DMS153 treated with DMSO at 0.1 percent for 48 hours (cell line): Measurements from ENCODE around the gene HMGCLL1.

Experiments
- DNase-seq: peaks from one replicate; lab custom pipeline; 2025; ENCODE audit not compliant: unreplicated experiment; lab: John Stamatoyannopoulos, UW

The HMGCLL1 gene

GRCh38 chr6:55447891-55448290, 131.1 kb downstream of the HMGCLL1 start:
- no peak for DNase-seq

DNA sequence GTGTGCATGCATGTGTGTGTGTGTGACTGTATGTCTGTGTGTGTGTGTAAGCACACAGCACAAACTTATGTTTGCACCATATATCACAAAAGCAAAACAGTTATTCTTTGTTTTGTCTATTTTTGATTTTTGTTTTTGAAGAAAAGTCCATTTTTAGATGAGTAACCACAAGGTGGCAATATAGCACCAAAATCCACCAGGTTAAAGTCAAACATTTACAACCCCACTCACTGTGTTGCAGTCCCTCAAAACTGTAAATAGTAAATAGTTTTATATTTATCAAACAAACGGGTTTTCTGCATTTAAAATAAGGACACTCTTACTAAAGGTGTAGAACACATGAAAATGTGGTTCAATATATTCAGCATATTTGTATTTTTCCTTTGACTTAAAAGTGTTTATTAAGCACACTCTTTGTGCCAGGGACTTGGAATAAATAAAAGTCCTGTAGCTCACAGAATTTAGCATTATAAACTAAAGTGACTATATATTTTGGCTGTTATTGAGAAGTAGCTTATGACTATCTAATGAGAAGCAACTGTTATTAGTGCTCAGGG, 133.3 kb downstream of the HMGCLL1 start:
- peak; percentile 9 for DNase-seq

DNA sequence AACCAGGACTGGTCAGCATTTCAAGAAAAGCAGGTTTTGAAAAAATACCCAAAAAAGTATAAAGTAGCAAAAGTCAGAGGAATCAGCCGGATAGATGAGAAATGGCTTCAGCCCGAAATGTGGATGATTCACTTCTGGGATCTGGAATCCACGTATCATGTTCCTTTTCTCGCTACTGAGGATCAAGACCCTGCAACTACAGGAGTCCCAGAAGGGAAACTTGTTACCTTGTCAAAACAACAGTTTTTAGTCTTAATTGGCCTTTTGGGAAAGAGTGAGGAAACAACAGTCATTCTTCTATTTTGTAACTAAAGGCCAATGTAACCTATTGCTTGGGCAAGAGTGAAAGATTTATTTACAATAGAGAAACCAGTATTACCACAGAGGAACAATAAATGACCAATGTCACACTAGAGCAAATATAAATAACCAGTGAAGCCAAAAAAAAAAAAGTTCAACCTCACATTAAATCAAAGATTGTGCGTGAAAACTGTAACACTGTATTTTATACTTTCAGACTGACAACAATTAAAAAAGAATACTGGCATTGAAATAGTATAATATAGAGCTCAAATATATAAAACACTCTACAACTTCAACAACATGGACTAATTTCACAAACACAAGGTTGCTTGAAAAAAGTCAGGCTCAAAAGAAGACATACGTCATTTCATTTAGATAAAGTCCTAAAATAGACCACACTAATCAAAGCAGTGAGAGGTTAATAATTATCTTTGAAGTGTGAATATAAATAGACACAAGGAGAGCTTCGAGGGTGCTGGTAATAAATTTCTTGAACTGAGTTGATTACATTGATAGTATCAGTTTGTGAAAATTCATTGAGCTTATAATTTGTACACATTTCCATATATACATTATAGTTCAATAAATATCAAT, 135.5 kb downstream of the HMGCLL1 start:
- no peak for DNase-seq

DNA sequence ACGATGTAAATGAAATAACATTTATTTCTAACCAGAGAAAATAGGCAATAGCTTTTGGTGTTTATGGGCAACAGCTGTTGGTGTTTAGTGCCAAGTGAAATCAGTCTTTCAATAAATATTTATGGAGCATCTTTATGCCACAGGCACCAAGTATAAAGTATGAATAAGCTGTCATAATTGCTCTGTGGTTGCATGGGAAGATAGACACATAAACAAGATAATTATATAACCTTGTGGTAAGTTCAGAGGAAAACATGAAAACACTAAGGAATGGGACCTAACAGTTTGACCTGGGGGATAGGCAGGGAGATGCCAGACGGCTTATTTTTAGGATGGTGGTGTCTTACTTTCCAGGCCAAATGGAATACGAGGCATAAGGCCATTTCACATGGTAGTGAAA, 140.8 kb downstream of the HMGCLL1 start:
- no peak for DNase-seq

GRCh38 chr6:55437141-55437540, 141.9 kb downstream of the HMGCLL1 start:
- DNase-seq, result no peak

DNA sequence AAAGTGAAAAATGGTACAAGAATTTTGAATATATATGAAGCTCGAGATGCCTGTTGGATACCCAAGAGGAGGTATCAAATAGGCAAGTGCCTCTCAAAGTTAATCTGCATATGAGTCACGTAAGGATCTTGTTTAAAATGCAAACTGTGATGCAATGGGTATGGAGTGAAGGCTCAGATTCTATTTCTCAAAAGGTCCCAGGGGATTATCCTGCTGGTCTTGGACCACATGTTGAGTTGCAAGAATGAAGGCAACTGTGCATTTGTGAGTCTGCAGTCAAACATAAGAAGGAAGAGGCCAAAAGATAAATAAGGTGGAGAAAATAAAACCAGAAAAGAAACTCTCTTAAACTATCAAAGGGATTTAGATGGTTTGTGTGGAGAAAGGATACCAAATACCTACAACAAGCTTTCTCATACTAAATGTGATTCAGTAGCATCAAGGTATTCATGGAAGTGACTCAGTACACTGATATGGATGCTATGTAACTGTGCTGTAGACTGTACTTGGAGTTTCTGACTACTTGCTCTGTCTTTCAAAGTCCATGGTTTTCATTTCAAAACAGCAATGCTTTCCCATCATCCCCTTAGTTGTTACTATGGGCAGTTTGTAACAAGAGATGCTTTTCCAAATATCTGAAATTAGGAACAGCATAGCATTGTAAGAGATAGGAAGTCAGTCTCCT, 145.4 kb downstream of the HMGCLL1 start:
- DNase-seq, result no peak

- DNase-seq, result no peak
These were observed 155.1 kb downstream of the HMGCLL1 start for GRCh38 chr6:55423933-55424332.

GRCh38 chr6:55410674-55411073, 168.3 kb downstream of the HMGCLL1 start:
- no peak for DNase-seq

GRCh38 chr6:55405474-55406235, 173.3 kb downstream of the HMGCLL1 start:
- DNase-seq, result no peak

- no peak for DNase-seq
These were observed 179.6 kb downstream of the HMGCLL1 start for GRCh38 chr6:55399351-55399750.

GRCh38 chr6:55397986-55398385, 181.0 kb downstream of the HMGCLL1 start:
- no peak for DNase-seq

GRCh38 chr6:55395871-55396270, 183.1 kb downstream of the HMGCLL1 start:
- no peak for DNase-seq

GRCh38 chr6:55388211-55388610, 190.8 kb downstream of the HMGCLL1 start:
- no peak for DNase-seq
